Stimulated activated CD8-positive, alpha-beta memory T cell treated with anti-CD3 and anti-CD28 coated beads, Interleukin-15, amount 100 ng/mL, for 1 hour (primary cell): ENCODE results near the gene THOC1.

Experiments used
- DNase-seq: peaks from one replicate; pipeline ENCODE4 v3.0.0-alpha.2; 2020; ENCODE audit warnings: low read depth

THOC1 gene

DNA sequence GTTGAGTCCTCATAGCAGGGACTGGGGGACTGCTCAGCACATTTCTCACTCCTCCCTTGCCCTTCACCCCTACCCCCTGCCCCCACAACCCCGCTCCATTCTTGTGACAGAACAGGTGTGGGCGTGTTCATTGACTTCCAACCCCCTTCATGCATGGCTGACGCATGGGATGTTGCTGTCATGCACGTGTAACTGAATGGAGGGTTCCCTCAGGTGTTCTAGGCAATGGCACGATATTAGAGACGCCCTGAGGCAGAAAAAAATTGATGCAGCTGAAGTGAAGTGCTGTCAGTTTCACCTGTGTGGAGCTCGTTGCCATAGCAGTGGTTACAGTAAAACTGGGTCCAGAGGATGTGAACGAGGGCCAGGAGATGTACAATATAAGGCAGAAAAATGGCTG lies 6.5 kb upstream of the THOC1 start:
- no peak for DNase-seq

DNA sequence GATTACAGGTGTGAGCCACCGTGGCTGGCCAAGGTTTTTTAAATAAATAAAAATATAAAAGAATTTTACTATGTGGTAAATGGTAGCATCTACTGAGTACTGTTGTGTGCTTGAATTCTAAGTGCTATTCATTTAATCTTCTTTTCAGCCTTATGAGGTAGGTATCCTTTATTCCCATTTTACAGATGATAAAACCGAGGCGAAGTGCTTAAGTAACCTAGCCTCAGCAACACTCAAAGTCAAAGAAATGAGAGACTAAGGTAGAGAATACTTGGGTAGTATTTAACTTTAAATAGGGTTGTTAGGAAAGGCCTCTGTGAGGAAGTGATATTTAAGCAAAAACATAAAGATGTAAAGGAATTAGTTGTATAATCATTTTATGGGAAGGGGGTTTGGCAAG lies 5.7 kb upstream of the THOC1 start:
- no peak for DNase-seq

DNA sequence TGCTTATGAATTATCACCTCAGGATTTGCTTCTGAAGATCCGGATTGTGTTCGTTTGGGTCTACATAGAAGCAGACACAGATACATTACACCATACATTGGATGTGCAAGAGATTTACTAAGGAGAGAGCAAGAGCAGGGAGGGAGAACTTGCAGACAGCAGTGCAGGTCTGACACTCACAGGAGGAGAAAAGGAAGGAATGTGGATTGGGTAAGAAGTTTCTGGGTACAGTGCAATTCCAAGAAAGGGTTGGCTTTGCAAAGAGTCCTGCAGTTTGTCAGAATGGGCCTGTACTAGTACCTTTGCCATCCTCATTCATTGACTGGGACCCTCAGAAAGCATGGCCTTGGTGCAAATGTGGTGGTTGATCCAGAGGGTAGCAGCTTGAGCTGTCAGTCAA lies 4.8 kb upstream of the THOC1 start:
- DNase-seq: no peak

DNA sequence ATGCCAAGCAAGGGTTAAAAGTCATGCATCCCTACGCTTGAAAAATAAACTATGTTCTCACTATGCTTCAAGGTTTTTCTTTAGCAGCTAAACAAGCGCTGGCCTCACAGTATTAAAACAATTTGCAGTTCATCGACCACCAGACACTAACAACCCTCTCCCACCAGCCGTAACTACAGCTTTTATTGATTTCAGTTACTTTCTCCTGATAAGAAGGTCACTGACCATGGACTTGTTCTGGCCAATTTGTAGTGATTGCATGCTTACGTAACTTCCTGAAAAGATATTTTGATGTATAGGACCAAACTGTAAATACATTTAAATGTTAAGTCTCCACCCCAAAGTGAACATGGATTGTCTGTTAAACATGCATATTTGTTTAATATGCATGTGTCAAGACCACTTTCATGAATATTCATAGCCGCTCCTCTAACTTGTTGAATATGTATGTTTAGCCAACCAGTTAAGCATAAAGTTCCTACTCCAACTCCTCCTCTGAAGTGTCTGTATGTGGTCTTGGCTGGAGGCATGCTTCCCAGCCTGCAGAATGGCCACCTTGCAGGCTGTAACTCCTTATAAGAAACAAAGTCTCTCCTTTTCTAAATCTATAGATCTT lies 1.7 kb upstream of the THOC1 start:
- DNase-seq: no peak

DNA sequence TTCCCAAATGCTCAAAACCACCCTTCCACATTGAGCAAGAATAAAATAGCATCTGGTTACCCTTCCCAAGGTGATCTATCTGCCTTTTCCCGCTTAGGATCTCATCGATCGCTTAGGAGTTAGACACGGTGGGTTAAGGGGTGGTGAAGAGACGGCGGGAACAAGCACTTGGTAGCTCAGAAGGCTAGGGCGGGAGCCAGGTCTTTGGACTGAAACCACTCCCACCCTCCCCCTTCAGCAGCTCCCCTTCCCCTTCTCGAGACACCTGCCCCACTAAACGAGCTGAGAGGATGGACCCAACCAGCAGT lies 513 bp downstream of the THOC1 start:
- DNase-seq: no peak

DNA sequence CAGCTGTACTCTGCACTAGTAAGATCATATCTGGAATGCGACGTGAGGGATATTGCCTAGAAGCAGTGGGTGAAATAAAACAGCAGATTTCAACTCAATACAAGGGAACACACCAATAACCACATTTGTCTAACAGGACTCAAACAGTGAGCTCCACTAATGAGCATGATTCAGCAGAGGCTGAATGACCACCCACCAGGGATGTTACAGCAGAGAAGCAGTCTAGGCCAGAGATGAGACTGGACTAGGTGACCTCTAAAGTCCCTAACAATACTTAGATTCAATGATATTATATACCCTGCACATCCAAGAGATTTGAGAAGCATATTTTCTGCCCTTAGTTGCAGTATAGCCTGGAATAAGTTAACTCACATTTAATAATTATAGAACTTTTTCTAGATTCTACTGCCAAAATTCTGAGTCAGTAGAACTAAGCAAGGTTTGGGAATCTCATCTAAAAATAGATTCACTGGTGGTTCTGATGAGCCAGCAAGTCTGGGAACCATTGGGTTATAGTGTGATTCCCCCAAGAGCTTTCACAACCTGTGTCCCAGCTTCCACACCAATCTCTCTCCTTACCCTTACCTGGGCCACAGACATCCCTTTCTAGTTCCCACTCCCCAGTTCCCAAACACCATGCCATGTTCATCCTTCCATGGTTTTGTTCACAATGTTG lies 6.3 kb downstream of the THOC1 start:
- DNase-seq: no peak

DNA sequence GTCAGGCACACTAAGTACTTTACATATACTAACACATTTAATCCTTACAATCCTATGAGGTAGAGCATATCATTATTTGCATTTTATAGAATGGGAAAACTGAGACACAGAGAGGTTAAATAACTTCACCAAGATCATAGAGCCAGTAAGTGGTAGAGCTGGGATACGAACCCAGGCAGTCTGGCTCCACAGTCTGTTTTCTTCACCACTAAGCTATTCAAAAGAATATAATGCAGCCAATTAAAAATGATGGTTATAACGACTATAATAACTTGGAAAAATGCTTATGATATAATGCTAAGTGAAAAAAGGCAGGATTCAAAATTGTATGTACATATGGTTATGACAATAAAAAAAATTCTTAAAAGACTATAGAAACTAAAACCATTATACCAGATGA lies 7.3 kb downstream of the THOC1 start:
- DNase-seq: no peak

DNA sequence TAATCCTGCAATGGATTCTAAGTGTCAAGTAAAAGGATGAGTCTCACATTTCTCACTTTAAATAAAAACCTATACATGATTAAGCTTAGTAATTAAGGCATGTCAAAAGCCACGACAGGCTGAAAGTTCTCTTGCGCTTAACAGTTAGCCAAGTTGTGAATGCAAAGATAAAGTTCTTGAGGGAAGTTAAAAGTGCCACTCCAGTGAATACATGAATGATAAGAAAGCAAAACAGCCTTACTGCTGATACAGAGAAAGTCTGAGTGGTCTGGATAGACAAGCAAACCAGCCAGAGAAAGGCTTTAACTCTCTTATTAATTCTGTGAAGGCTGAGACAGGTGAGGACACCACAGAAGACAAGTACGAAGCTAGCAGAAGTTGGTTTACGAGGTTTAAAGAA lies 12.7 kb downstream of the THOC1 start:
- DNase-seq: no peak

DNA sequence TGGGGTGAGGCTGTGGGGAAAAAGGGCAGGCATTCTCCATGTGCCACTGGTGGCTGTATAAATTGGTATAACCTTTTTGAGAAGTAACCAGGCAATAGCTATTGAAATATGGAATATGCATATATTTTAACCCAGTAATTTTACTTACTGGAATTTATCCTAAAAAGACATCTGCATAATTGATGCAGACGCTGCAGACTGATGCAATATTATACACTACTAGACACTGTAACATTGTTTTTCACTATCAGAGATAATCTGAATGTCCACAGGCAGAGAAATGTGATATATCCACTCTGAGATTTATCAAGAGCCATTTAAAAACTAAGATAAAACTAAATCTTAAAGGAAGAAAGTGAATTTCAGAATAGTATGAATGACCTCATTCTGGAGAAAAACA lies 14.7 kb downstream of the THOC1 start:
- no peak for DNase-seq

DNA sequence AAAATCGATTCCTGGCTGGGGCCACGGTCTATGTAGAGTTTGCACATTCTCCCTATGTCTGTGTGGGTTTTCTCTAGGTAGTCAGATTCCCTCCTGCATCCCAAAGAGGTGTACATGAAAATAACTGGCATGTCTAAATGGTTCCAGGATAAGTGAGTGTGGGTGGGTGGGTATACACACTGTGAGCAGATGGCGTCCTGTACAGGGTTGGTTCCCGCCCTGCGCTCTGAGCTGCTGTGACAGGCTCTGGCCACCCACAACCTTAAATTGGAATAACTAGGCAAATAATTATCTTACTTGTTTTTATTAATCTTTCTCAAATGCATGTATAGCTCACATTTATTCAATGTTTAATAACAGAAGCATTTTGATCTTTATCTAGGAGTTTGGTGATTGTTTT lies 16.3 kb downstream of the THOC1 start:
- DNase-seq: no peak

DNA sequence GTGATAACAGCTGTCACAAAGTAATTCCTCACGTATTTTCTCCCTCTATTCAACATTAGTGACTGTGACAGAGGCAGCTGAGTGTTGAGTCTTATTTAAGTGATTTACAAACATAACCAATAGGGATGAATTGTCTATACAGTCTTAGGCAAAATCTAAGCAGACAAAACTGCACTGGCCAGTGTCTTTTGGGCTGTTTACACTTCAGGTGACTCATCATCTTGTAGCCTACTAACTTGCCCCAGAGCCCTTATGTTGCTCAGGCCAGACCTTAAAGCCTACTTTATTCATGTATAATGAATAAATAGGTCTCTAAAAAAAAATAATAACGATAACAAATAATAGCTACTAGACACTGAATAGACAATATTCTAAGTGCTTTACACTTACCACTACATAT lies 17.2 kb downstream of the THOC1 start:
- DNase-seq: no peak

DNA sequence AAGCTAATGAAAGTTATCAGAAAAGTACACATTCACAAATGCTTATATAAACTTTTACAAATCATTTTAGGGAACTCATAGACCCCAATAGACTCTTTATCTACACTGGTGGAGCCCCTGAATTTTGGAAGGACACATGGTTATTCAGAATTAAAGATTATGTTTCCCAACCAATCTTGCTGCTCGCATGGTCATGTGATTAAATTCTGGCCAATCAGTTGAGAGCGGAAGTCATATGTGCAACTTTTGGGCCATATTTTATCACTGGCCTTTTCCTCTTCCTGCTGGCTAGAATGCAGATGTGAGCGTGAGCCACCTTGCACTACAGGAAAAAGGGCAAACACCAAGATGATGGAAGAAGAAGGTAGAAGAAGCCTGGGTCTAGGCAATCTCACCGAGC lies 19.8 kb downstream of the THOC1 start:
- DNase-seq: no peak

DNA sequence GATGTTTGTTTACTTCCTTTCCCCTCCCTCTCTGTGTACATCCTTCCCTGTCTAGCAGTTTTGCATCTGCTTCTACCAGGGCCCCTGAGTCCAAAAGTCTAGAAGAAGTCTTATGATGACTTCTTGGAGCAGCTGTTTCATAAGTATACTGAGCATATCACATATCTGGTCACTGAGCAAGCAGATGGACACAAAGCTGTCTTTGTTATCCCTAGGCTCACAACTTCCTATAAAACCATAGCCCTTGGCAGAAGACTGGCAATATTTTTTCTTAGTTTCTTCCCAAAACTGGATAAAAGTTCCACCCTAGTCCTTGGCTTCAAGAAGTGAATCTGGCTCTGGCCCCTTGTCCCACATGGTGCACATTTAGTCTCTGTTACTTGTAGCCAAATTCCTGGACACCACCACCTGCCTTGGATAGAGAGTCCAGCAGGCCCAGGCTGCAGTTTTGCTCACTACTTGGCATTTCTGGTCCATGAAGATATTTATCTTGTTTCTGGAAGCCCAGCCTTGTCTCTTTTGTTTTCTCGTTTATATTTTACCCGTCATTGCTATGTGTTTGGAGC lies 22.5 kb downstream of the THOC1 start:
- no peak for DNase-seq

DNA sequence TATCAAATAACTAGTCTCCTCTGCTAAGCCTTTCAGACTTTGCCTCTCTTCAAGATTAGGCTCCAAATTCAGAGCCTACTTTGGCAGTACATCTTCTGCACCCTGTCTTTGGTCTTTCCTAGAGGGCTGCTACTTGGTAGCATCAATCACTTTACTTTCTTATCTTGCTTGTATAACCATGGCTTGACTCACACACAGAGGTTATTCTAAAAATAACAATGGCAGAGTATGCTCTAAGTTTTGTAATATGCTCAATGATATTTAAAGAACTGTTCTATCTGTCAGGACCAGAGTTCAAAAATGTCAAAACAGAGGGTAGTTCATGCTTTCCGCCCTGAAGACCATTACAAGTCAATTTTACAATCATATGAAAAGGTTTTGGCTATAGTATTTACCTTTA lies 27.7 kb downstream of the THOC1 start:
- DNase-seq: no peak

DNA sequence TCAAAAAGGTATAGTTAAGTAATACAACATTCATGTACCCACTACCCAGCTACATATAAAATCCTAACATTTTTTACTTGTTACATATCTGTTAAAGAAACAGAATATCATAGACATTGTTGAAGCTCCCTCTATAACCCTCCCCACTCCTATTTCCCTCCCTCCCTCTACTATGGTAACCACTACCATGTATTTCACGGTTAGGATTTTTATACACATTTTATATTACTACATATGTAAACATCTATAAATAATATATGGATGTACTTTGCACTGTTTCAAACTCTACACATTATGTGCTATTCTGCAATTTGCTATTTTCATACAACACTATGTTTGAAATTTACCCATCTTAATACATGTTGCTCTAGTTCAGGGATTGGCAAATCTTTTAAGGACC lies 36.3 kb downstream of the THOC1 start:
- DNase-seq: no peak

DNA sequence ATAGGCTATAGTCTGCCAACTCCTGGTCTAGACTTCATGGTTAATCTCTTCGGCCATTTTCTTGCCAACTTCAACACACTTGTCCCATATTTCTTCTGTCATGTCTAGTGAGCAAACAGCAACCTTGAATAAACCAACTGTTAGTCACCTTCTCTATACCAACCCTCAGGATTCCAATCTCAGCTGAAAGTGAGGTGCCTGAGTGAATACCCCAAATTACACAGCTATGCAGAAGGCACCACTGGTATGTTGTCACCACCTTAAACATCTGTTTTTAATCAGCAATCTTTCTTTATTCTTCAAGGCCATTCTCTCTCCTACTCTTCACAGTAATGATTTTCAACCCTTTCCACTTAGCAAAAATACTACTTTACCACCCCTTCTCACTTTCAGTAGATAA lies 39.3 kb downstream of the THOC1 start:
- no peak for DNase-seq

DNA sequence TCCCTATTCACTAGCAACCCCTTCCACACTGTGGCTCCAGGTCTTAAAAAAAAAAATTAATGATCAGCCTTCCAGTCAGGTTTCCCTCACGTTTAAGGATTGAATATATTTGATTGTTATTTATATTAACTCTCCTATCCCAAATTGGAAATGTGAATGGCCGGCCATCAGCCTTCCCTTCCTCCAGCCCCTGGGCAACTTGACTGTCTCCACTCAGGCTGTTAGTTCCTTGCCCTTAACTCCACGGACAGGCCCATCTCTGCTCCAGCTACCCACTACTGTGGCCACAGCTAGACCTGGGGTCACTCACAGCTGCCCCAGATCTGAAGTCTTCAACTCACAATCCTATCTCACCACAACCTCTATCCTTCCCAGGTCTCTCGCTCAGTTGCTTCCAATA lies 39.9 kb downstream of the THOC1 start:
- DNase-seq: no peak

DNA sequence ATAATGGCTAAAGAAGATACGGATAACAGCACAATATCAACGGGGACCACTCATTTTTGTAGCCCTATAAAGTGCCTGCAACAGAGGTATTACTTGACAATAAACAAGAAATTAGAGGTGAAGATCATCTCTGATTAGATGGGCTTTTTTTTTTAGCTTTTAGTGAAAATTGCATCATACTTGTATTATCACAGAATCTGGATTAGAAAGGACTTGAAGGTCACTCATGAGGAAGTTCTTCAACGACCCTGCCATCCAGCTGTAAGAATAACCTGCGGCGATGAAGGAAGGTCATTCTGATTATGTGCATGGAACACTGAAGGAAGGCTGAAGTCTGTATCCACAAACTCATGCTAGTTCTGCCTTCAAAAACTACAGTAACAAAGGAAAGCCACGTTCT lies 40.5 kb downstream of the THOC1 start:
- DNase-seq: no peak

DNA sequence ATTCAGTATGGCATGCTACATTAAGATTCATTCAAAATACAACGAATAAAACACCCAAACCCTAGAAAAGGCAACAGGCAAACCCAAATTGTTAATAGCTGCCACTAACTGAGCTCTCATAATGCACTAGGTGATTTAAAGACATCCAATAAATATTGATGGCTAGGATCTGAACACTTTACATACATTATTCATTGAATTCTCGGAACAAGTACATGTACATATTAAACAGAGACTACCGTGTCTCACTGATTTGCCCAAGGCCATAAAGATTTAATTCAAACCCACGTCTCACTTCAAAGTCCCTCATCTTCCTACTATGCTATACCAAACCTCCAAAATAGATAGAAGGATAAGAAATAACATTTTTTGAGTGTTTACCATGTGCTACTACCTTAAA lies 42.1 kb downstream of the THOC1 start:
- DNase-seq: no peak

DNA sequence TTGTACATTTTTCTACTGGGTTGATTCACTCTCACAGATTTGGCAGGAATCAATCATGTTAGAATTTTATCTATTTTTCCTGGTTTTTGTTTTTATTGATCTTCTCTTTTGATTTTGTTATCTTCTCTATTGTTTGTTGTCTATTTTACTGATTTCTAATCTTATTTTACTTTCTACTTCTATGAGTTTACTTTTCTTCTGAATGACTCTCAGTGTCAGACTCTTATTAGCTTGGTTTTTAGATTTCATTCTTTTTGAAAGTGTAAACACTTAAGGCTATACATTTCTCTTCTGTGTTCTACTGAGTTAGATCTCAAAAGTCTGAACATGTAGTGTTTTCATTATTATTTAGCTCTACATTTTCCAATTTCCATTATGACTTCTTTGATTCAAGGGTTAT lies 47.1 kb downstream of the THOC1 start:
- no peak for DNase-seq

DNA sequence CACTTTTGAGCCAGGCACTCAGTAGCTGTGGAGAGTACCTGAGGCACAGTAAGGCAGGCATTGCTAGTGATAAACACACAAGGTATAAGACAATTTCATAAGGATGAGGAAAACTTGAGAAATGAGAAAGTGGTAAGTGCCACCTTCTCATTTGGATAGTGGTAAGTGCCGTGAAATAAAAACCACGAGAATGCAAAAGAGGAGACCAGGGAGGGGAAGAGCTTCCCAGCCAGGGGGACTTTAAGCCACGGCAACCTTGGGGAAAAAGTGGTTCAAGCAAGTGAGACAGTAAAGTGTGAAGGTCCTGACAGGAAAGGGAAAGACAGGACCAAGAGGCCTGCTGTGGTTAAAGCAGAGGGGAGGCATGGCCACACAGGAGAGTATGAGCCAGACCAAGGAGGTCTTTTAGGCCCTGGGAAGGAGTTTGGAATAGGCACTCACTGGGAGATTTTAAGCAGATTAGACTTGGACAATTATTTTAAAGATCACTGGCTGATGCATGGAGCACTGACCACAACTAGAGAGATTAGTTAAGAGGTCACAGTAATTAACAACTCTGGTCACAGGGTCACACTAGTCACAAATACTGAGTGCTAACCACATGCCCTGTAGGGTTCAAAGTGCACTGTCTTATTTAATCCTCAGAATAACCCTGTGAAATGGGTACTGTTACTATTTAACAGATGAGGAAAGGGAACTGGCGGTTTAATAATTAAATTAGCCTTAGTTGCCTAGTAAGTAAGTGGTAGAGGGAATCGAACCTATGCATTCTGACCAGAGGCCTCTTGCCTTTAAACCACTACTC lies 50.1 kb downstream of the THOC1 start:
- no peak for DNase-seq

DNA sequence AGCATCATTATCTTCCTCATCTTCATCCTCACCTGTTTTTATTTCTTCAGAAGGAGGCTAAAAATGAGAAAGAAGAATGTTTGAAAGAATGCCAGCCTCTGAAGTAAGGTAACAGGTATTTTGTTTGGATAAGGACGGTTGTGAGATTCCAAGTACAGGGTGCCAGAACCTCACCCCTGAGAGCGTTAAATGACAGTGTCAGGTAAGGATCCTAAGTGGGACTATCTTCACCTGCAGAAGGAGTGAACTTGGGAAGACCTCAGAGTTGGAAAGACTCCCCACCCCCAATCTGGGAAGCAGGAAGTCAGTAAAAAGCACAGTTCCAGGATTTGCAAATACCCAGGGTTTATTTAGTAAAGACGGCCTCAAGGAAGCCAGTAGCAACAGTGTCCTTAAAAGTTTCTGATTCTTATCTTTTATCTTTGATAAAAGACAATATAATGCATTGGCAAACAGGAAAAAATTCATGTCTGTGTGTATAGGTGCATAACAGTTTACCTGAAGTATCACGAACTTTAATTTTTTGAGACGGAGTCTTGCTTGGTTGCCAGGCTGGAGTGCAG lies 52.3 kb downstream of the THOC1 start:
- no peak for DNase-seq

DNA sequence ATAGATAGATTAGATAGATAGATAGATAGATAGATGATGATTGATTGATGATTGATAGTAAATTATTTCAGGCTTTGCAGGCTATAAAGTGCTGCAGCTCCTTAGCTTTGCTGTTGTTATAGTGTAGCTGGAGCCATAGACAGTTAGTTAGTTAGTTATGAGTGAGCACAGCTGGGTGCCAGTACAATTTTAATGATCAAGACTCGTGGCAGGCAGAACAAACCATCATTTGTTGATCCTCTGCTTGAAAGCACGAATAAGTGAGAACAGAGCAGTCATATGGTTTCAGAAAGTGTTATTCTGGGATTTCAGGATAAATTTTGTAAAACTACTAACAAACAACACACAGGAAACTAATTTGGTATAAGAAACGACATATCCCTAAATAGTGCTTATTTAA lies 53.9 kb downstream of the THOC1 start:
- DNase-seq: no peak
